HEK293 (cell line): ENCODE results near the gene ZNF554.

Source experiments
- CTCF ChIA-PET: fragments of 350-600 bp; formaldehyde crosslinking; extraction: SDS; loops from one replicate; lab custom pipeline; 2021; ENCODE audit warnings: antibody characterized with exemption; lab: Yijun Ruan, JAX
- POLR2A ChIA-PET: fragments of 300-600 bp; formaldehyde crosslinking; extraction: SDS; loops from one replicate; lab custom pipeline; 2020; ENCODE audit warnings: antibody characterized with exemption, inconsistent platforms; lab: Yijun Ruan, JAX
- H3K27ac ChIP-seq: fragments of 200-500 bp; sonication (Bioruptor generic); 2 replicates; pipeline ENCODE4 v1.5.1; 2014; ENCODE audit warnings: low read depth, low read length, control low read depth, inconsistent platforms; ENCODE audit errors: extremely low read depth
- H3K36me3 ChIP-seq, 2 experiments: fragments of 200-500 bp in 1 of 2; sonication (Bioruptor generic) in 1 of 2; 1 replicate in 1 of 2; 2 replicates in 1 of 2; pipeline ENCODE4 v1.5.1; 2014 to 2017; ENCODE audit warnings: inconsistent platforms in 2 of 2, low read length in 2 of 2; ENCODE audit not compliant: control insufficient read depth in 2 of 2, insufficient read depth in 1 of 2
- H3K4me1 ChIP-seq: fragments of 200-500 bp; sonication (Bioruptor generic); 2 replicates; pipeline ENCODE4 v1.5.1; 2014; ENCODE audit warnings: mild to moderate bottlenecking, low read length, inconsistent platforms; ENCODE audit not compliant: control insufficient read depth, insufficient read depth
- H3K4me3 ChIP-seq: 2 replicates; pipeline ENCODE4 v1.5.1; 2011; ENCODE audit warnings: low read depth, mild to moderate bottlenecking, control low read depth, low read length, moderate library complexity
- H3K9me3 ChIP-seq: fragments of 200-500 bp; sonication (Bioruptor generic); 2 replicates; pipeline ENCODE4 v1.5.1; 2014; ENCODE audit warnings: low read depth, low read length, inconsistent platforms; ENCODE audit not compliant: control insufficient read depth, insufficient read depth
- KLF16 ChIP-seq: fragments of 450-650 bp; formaldehyde crosslinking; IDR thresholded peaks from 2 replicates; pipeline ENCODE4 v1.5.1; 2017; ENCODE audit warnings: missing biosample characterization, missing genetic modification characterization
- PRDM1 ChIP-seq: fragments of 450-650 bp; formaldehyde crosslinking; IDR thresholded peaks from 2 replicates; pipeline ENCODE4; 2016; ENCODE audit warnings: missing biosample characterization, missing genetic modification characterization
- RBAK ChIP-seq: fragments of 450-650 bp; formaldehyde crosslinking; IDR thresholded peaks from 2 replicates; pipeline ENCODE4 v1.5.1; 2016; ENCODE audit warnings: missing biosample characterization, missing genetic modification characterization
- REST ChIP-seq: fragments of 450-650 bp; formaldehyde crosslinking; IDR thresholded peaks from 2 replicates; pipeline ENCODE4 v1.5.1; 2016; ENCODE audit warnings: missing biosample characterization, missing genetic modification characterization
- WT1 ChIP-seq: fragments of 450-650 bp; formaldehyde crosslinking; IDR thresholded peaks from 2 replicates; pipeline ENCODE4 v1.5.1; 2016; ENCODE audit warnings: missing biosample characterization, missing genetic modification characterization
- ZBTB6 ChIP-seq: fragments of 450-650 bp; formaldehyde crosslinking; IDR thresholded peaks from 2 replicates; pipeline ENCODE4 v1.5.1; 2017; ENCODE audit warnings: missing biosample characterization, missing genetic modification characterization
- ZIC2 ChIP-seq: fragments of 450-650 bp; formaldehyde crosslinking; IDR thresholded peaks from 2 replicates; pipeline ENCODE4 v1.5.1; 2016; ENCODE audit warnings: missing biosample characterization, missing genetic modification characterization
- ZNF211 ChIP-seq: fragments of 450-650 bp; formaldehyde crosslinking; IDR thresholded peaks from 2 replicates; pipeline ENCODE4 v1.5.1; 2016; ENCODE audit warnings: low read depth, missing biosample characterization, missing genetic modification characterization
- ZNF266 ChIP-seq: fragments of 450-650 bp; formaldehyde crosslinking; IDR thresholded peaks from 2 replicates; pipeline ENCODE4 v1.5.1; 2016; ENCODE audit warnings: missing biosample characterization, missing genetic modification characterization, low read depth
- ZNF501 ChIP-seq: fragments of 450-650 bp; formaldehyde crosslinking; IDR thresholded peaks from 2 replicates; pipeline ENCODE4 v1.5.1; 2016; ENCODE audit warnings: missing biosample characterization, missing genetic modification characterization
- ZNF585B ChIP-seq: fragments of 450-650 bp; formaldehyde crosslinking; IDR thresholded peaks from 2 replicates; pipeline ENCODE4 v1.5.1; 2016; ENCODE audit warnings: missing biosample characterization, missing genetic modification characterization
- ZNF621 ChIP-seq: fragments of 450-650 bp; formaldehyde crosslinking; IDR thresholded peaks from 2 replicates; pipeline ENCODE4 v1.5.1; 2017; ENCODE audit warnings: missing biosample characterization, missing genetic modification characterization
- ZNF623 ChIP-seq: fragments of 450-650 bp; formaldehyde crosslinking; IDR thresholded peaks from 2 replicates; pipeline ENCODE4 v1.5.1; 2016; ENCODE audit warnings: missing biosample characterization, missing genetic modification characterization
- ZNF624 ChIP-seq: fragments of 450-650 bp; formaldehyde crosslinking; IDR thresholded peaks from 2 replicates; pipeline ENCODE4 v1.5.1; 2017; ENCODE audit warnings: missing biosample characterization, missing genetic modification characterization
- ZNF645 ChIP-seq: fragments of 450-650 bp; formaldehyde crosslinking; IDR thresholded peaks from 2 replicates; pipeline ENCODE4; 2016; ENCODE audit warnings: missing biosample characterization, missing genetic modification characterization
- ZNF707 ChIP-seq: fragments of 450-650 bp; formaldehyde crosslinking; IDR thresholded peaks from 2 replicates; pipeline ENCODE4 v1.5.1; 2016; ENCODE audit warnings: missing biosample characterization, missing genetic modification characterization
- ZNF768 ChIP-seq: fragments of 450-650 bp; formaldehyde crosslinking; IDR thresholded peaks from 2 replicates; pipeline ENCODE4 v1.5.1; 2018; ENCODE audit warnings: missing biosample characterization, mild to moderate bottlenecking, missing genetic modification characterization
- ZNF837 ChIP-seq: fragments of 450-650 bp; formaldehyde crosslinking; IDR thresholded peaks from 2 replicates; pipeline ENCODE4 v1.5.1; 2016; ENCODE audit warnings: missing biosample characterization, missing genetic modification characterization
- ZSCAN4 ChIP-seq: fragments of 450-650 bp; formaldehyde crosslinking; IDR thresholded peaks from 2 replicates; pipeline ENCODE4 v1.5.1; 2017; ENCODE audit warnings: missing biosample characterization, missing genetic modification characterization
- ZXDB ChIP-seq: fragments of 450-650 bp; formaldehyde crosslinking; IDR thresholded peaks from 2 replicates; pipeline ENCODE4 v1.5.1; 2016; ENCODE audit warnings: missing biosample characterization, missing genetic modification characterization
- TF ChIP-seq, protein P1 (sequence below): fragments of 450-650 bp; formaldehyde crosslinking; IDR thresholded peaks from 2 replicates; pipeline ENCODE4 v1.5.1; 2016; ENCODE audit warnings: missing biosample characterization, missing genetic modification characterization

The ZNF554 gene

DNA sequence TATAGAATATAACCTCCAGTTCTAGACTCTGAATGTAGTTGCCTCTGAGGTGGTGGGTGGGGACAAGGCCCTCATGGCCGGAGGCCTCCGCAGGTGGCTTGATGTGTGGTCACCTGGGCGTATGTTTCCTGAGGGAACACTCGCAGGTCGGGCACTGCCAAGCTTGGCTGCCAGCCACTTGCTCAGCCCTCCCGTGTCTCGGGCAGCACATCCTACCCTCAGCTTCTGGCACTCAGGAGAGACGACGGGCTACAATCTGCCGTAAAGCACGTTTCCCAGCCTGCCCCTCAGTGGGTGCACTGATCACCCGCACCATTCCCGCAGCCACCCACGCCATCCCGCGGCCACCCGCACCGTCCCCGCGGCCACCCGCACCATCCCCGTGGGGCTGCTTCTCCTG is 19.2 kb upstream of the ZNF554 start:
- CTCF ChIA-PET: interaction anchor here (1.5 kb wide), 1 partner anchor 152 kb away, joined by 4 read pairs; no protein-coding TSS in a partner anchor
- Histone ChIP-seq H3K9me3 (no peaks in the 10 kb centered on the region), H3K36me3 (peaks cover 21 to 95% of the 10 kb centered on the region in 2 experiments), H3K27ac (no peak overlapping the region), H3K4me3 (no peak overlapping the region), H3K4me1 (no peaks in the 10 kb centered on the region)
- TF ChIP-seq RBAK (tag by site-specific recombination): no peak
- TF ChIP-seq ZBTB6: no peak
- no peak for TF ChIP-seq ZXDB
- TF ChIP-seq, all 188 proteins: peak for 0
- POLR2A ChIA-PET: no interaction called here

- Histone ChIP-seq H3K9me3 (no peaks in the 10 kb centered on the region), H3K4me3 (no peak overlapping the region), H3K4me1 (no peaks in the 10 kb centered on the region), H3K27ac (no peak overlapping the region), H3K36me3 (peaks cover 15 to 93% of the 10 kb centered on the region in 2 experiments; a peak in 2 of 3 replicates)
- TF ChIP-seq ZNF837 (tag by site-specific recombination) (no peak), ZNF707 (tag by site-specific recombination) (no peak), ZNF585B (tag by site-specific recombination) (no peak), PRDM1 (tag by site-specific recombination) (no peak), ZNF266 (tag by site-specific recombination) (no peak), ZNF501 (tag by site-specific recombination) (no peak), ZNF645 (tag by site-specific recombination) (no peak), ZSCAN4 (tag by site-specific recombination) (no peak), ZNF621 (tag by site-specific recombination) (no peak)
- CTCF ChIA-PET: no interaction called here
- POLR2A ChIA-PET: no interaction called here
Observed at GRCh38 chr19:2802826-2803225, 16.8 kb upstream of the ZNF554 start.

DNA sequence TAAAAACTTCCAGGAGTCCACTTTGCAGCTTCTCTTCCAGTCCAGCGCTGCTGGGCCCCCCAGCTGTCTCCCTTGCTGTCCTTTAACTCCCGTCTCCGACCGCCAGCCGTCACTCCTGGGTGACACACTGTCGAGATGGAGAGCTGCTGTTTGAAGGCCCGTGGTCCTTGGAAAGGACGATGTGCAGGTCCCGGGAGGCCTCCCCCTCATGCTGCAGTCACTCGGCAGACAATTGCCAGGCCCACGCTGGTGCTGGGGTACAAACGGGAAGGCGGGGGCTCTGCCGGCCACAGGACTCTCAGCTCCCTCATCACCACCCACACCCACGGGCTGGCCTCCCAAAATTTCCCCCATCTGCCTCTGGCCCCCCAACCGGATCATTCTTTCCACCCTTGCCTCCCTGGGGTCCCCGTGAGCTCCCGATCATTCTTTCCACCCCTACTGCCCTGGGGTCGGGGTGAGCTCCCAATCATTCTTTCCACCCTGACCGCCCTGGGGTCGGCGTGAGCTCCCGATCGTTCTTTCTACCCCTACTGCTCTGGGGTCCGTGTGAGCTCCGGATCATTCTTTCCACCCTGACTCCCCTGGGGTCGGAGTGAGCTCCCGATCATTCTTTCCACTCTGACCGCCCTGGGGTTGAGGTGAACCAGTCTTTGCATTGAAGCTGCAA is 16.0 kb upstream of the ZNF554 start:
- Histone ChIP-seq H3K9me3 (no peaks in the 10 kb centered on the region), H3K27ac (no peak overlapping the region), H3K36me3 (peaks cover 11 to 94% of the 10 kb centered on the region in 2 experiments; a peak in 2 of 3 replicates), H3K4me3 (no peak overlapping the region), H3K4me1 (no peaks in the 10 kb centered on the region)
- POLR2A ChIA-PET: interaction anchor here (0.6 kb wide), 1 partner anchor 67 kb away, joined by 3 read pairs; no protein-coding TSS in a partner anchor
- CTCF ChIA-PET: interaction anchor here (0.8 kb wide), 1 partner anchor 16 kb away, joined by 4 read pairs; no protein-coding TSS in a partner anchor
- TF ChIP-seq ZNF645 (tag by site-specific recombination) (no peak), ZNF211 (tag by site-specific recombination) (no peak), REST (tag by site-specific recombination) (no peak), ZNF623 (tag by site-specific recombination) (no peak), ZNF768 (tag by site-specific recombination) (no peak), ZNF624 (tag by site-specific recombination) (no peak), PRDM1 (tag by site-specific recombination) (no peak), WT1 (no peak), ZIC2 (tag by site-specific recombination) (no peak), KLF16 (no peak)
- TF ChIP-seq, protein P1, sequence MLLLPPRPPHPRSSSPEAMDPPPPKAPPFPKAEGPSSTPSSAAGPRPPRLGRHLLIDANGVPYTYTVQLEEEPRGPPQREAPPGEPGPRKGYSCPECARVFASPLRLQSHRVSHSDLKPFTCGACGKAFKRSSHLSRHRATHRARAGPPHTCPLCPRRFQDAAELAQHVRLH (tag by site-specific recombination): no peak
